ENCODE measurements around the gene USH1C.

Gene USH1C

GRCh38 chr11:17544181-17544622 is at the start of gene USH1C:
USH1C (minus strand) TSS chr11:17544416; CDS start chr11:17544307, 109 bp downstream.
- FAIRE-seq = no peak
- no peak for DNase-seq (ENCODE audit: low spot score)

- no peak for FAIRE-seq
- no peak for DNase-seq (ENCODE audit: low spot score)
These were observed 49.4 kb upstream of the USH1C start for GRCh38 chr11:17593466-17594245.

- FAIRE-seq (no peak), DNase-seq (ENCODE audit: low spot score) (no peak)
These were observed 47.1 kb upstream of the USH1C start for GRCh38 chr11:17591293-17591692.

- FAIRE-seq (no peak), DNase-seq (ENCODE audit: low spot score) (no peak)
These were observed 46.2 kb upstream of the USH1C start for GRCh38 chr11:17590463-17590862.

GRCh38 chr11:17588721-17589120 is 44.5 kb upstream of the USH1C start:
- no peak for FAIRE-seq

GRCh38 chr11:17588166-17588565 is 44.0 kb upstream of the USH1C start:
- FAIRE-seq (no peak), DNase-seq (ENCODE audit: low spot score) (no peak)

More at GRCh38 chr11:17588721-17589120, 44.5 kb upstream of the USH1C start:
- DNase-seq (ENCODE audit: low spot score) = no peak

GRCh38 chr11:17585911-17586695 is 41.9 kb upstream of the USH1C start:
- FAIRE-seq (no peak), DNase-seq (ENCODE audit: low spot score) (no peak)

- FAIRE-seq (no peak), DNase-seq (ENCODE audit: low spot score) (no peak)
These were observed 37.5 kb upstream of the USH1C start for GRCh38 chr11:17581732-17582053.

GRCh38 chr11:17581036-17581731 is 37.0 kb upstream of the USH1C start:
- no peak for FAIRE-seq
- DNase-seq (ENCODE audit: low spot score) = no peak

GRCh38 chr11:17580271-17580670 is 36.1 kb upstream of the USH1C start:
- FAIRE-seq (no peak), DNase-seq (ENCODE audit: low spot score) (no peak)

- DNase-seq (ENCODE audit: low spot score) = no peak
- no peak for FAIRE-seq
These were observed 35.2 kb upstream of the USH1C start for GRCh38 chr11:17579451-17579850.

- no peak for FAIRE-seq
These were observed 34.7 kb upstream of the USH1C start for GRCh38 chr11:17578958-17579357.

GRCh38 chr11:17578296-17578695 is 34.1 kb upstream of the USH1C start:
- DNase-seq (ENCODE audit: low spot score) = no peak
- no peak for FAIRE-seq

More at GRCh38 chr11:17578958-17579357, 34.7 kb upstream of the USH1C start:
- no peak for DNase-seq (ENCODE audit: low spot score)

GRCh38 chr11:17575431-17576425 is 31.5 kb upstream of the USH1C start:
- DNase-seq (ENCODE audit: low spot score) (no peak), FAIRE-seq (no peak)

- FAIRE-seq (no peak), DNase-seq (ENCODE audit: low spot score) (no peak)
These were observed 30.2 kb upstream of the USH1C start for GRCh38 chr11:17574141-17575091.

GRCh38 chr11:17573526-17573925 is 29.3 kb upstream of the USH1C start:
- DNase-seq (ENCODE audit: low spot score) = no peak
- FAIRE-seq = no peak

GRCh38 chr11:17572791-17573460 is 28.7 kb upstream of the USH1C start:
- DNase-seq (ENCODE audit: low spot score) (no peak), FAIRE-seq (no peak)

GRCh38 chr11:17572359-17572690 is 28.1 kb upstream of the USH1C start:
- FAIRE-seq (no peak), DNase-seq (ENCODE audit: low spot score) (no peak)
